Activated naive CD4-positive, alpha-beta T cell treated with Interleukin-2 at 50 U/mL for 16 hours (primary cell): ENCODE data around the gene OR7C1.
"Not testable (repeated sequence)": the region's sequence is repeated elsewhere in the genome, so short reads cannot be mapped to it uniquely, and the experiment has no call there.

Experiments
- DNase-seq: peaks from one replicate; pipeline ENCODE4 v3.0.0-alpha.2; 2020

OR7C1 gene

GRCh38 chr19:14783410-14783998, 51.5 kb downstream of the OR7C1 start:
- not testable (repeated sequence) for DNase-seq

GRCh38 chr19:14782626-14783409, 52.2 kb downstream of the OR7C1 start:
- DNase-seq, result no peak

- not testable (repeated sequence) for DNase-seq
Measured at GRCh38 chr19:14781713-14782536, 53.1 kb downstream of the OR7C1 start.

GRCh38 chr19:14780622-14781225, 54.3 kb downstream of the OR7C1 start:
- DNase-seq, result not testable (repeated sequence)

GRCh38 chr19:14779151-14779550, 55.8 kb downstream of the OR7C1 start:
- DNase-seq, result no peak

- not testable (repeated sequence) for DNase-seq
Measured at GRCh38 chr19:14778110-14778845, 56.7 kb downstream of the OR7C1 start, which contains the start of gene ADGRE2. ADGRE2 (minus strand) TSS chr19:14778560; CDS start chr19:14776756, 1,804 bp downstream.

GRCh38 chr19:14777645-14778044, 57.3 kb downstream of the OR7C1 start:
- not testable (repeated sequence) for DNase-seq

- peak; percentile 11 for DNase-seq
Measured at GRCh38 chr19:14775869-14776586, 59.0 kb downstream of the OR7C1 start.

GRCh38 chr19:14775326-14775725, 59.7 kb downstream of the OR7C1 start:
- not testable (repeated sequence) for DNase-seq

GRCh38 chr19:14774373-14774772, 60.6 kb downstream of the OR7C1 start:
- no peak for DNase-seq

GRCh38 chr19:14773722-14774121, 61.3 kb downstream of the OR7C1 start:
- not testable (repeated sequence) for DNase-seq

GRCh38 chr19:14772995-14773394, 62.0 kb downstream of the OR7C1 start:
- DNase-seq, result no peak

GRCh38 chr19:14772467-14772866, 62.5 kb downstream of the OR7C1 start:
- no peak for DNase-seq

- no peak for DNase-seq
Measured at GRCh38 chr19:14770944-14771839, 63.8 kb downstream of the OR7C1 start.

- DNase-seq, result no peak
Measured at GRCh38 chr19:14770136-14770535, 64.8 kb downstream of the OR7C1 start.

GRCh38 chr19:14769201-14769600, 65.8 kb downstream of the OR7C1 start:
- no peak for DNase-seq

- DNase-seq, result no peak
Measured at GRCh38 chr19:14768001-14768400, 67.0 kb downstream of the OR7C1 start.

GRCh38 chr19:14767466-14767971, 67.5 kb downstream of the OR7C1 start:
- no peak for DNase-seq

GRCh38 chr19:14765841-14766240, 69.1 kb downstream of the OR7C1 start:
- not testable (repeated sequence) for DNase-seq

- not testable (repeated sequence) for DNase-seq
Measured at GRCh38 chr19:14765403-14765802, 69.6 kb downstream of the OR7C1 start.
